Heart left ventricle (tissue), 16 donors: ENCODE measurements around the gene PLOD1. TPM values are rescaled to one million over a fixed set of nuclear protein-coding genes. Genes with fewer than 3 reads are reported as not detected.
"Not testable (repeated sequence)": the region's sequence is repeated elsewhere in the genome, so short reads cannot be mapped to it uniquely, and the experiment has no call there.

ENCODE experiments used
- ATAC-seq, 4 donors: fragments of 200-7000 bp; cut with Tn5 transposase; one replicate each; pipeline ENCODE4 v1.9.1; 2020 to 2022; ENCODE audit warnings: moderate library complexity in 4 of 4, mild to moderate bottlenecking in 3 of 4, moderate number of reproducible peaks in 1 of 4
- DNase-seq, 5 donors: peaks; one replicate each; pipeline ENCODE4 v3.0.0-alpha.2; 2020
- H3K27ac ChIP-seq, 12 donors: fragments of 200-600 bp; sonication (generic) in 4 of 12; one replicate each; pipeline versions ENCODE4 v1.5.0 to v1.8.0; 2016 to 2022; ENCODE audit warnings: mild to moderate bottlenecking in 2 of 12
- H3K27me3 ChIP-seq, 9 donors: fragments of 200-600 bp; sonication (generic) in 2 of 9; one replicate each; pipeline versions ENCODE4 v1.5.1 to v1.8.0; 2016 to 2022; ENCODE audit warnings: mild to moderate bottlenecking in 3 of 9
- H3K36me3 ChIP-seq, 9 donors: fragments of 200-600 bp; sonication (generic) in 2 of 9; one replicate each; pipeline versions ENCODE4 v1.5.0 to v1.8.0; 2018 to 2022; ENCODE audit warnings: mild to moderate bottlenecking in 2 of 9
- H3K4me1 ChIP-seq, 12 donors: fragments of 200-600 bp; sonication (generic) in 4 of 12; one replicate each; pipeline versions ENCODE4 v1.5.0 to v1.8.0; 2016 to 2022; ENCODE audit warnings: mild to moderate bottlenecking in 3 of 12
- H3K4me3 ChIP-seq, 12 donors: fragments of 200-600 bp; sonication (generic) in 4 of 12; one replicate each; pipeline versions ENCODE4 v1.5.0 to v1.8.0; 2017 to 2022; ENCODE audit warnings: mild to moderate bottlenecking in 9 of 12, moderate library complexity in 4 of 12
- H3K9me3 ChIP-seq, 12 donors: fragments of 200-600 bp; sonication (generic) in 4 of 12; one replicate each; pipeline versions ENCODE4 v1.5.0 to v1.8.0; 2016 to 2022; ENCODE audit warnings: mild to moderate bottlenecking in 1 of 12
- CTCF ChIP-seq, 12 donors: fragments of 200-600 bp; sonication (generic) in 4 of 12; IDR thresholded peaks; one replicate each; pipeline versions ENCODE4 v1.5.0 to v1.8.0; 2018 to 2022; ENCODE audit warnings: antibody characterized with exemption in 12 of 12, mild to moderate bottlenecking in 5 of 12
- POLR2A ChIP-seq, 2 donors: fragments of 450-650 bp; IDR thresholded peaks; one replicate each; pipeline ENCODE4 v1.6.1; 2017; ENCODE audit warnings: antibody characterized with exemption in 2 of 2, mild to moderate bottlenecking in 2 of 2, moderate library complexity in 2 of 2
- WGBS, 4 donors: extraction: QIAGEN DNeasy Blood & Tissue Kit in 2 of 4; methylation state at CpG; one replicate each; pipeline versions ENCODE4 v1.1.5 to v1.1.7; 2013 to 2018; 5-methylcytosine and 5-hydroxymethylcytosine counted together
- intact Hi-C, 10 donors: fragments of 100-400 bp; cut with DNase I; formaldehyde crosslinking; loops; one replicate each; pipeline versions ENCODE4 v1.11.1 to v1.14.2; 2022
- polyA plus RNA-seq, 2 donors: library from polyadenylated mRNA; stranded (reverse); fragments of 200-250 nt; gene quantifications; one replicate each; pipeline ENCODE4 v1.2.3, GENCODE V29; 2013
- total RNA-seq, 9 donors: library from RNA; depleted of rRNA in 2 of 9; stranded (reverse); fragments of >200 nt in 2 of 9; fragmentation: NEBNext Ultra II Directional in 3 of 9; extraction: Animal tissue kit (Norgen Biotek cat#: 25700) in 3 of 9; gene quantifications; one replicate each; pipeline versions ENCODE4 v1.1.0 to v1.2.4, GENCODE V29; 2016 to 2023
- donor health status: ischemic (EF 13 %, LVEDD 7.1; RV severe dilation, severe dysfunction).
- donor health status: healthy with polysubstance abuse.
- donor health status: DM: no; HTN: yes; CAD: no.
- donor health status: DM: no; HTN: no; CAD: no.
- donor health status: ischemic (EF 25% LVEDD 6.9; RV normal size, moderate dysfunction).
- donor health status: ischemic (EF 25% LVEDD 5.7; RV mildly dilated, moderate dysfunction).
- donor health status: healthy.
- donor health status: DM: yes; HTN: yes; CAD: no.
- donor health status: ischemic (EF 35%, LVEDD 5.7; RV mildly dilated, moderate dysfunction).
- donor health status: nonischemic (EF 11% LVEDD 7.7; RV severe dilation, severe dysfunction).
- donor health status: DM: yes; HTN: yes; CAD: no.
- donor health status: PGD.
- donor health status: ischemic (EF 29% LVEDD 5.4; RV normal size, mild dysfunction).
- donor health status: nonischemic (EF 23%, LVEDD 6.1; RV moderate dilation, normal function).

The PLOD1 gene
- total and polyA plus RNA-seq, 11 donors = 37.5 to 108 (median 50.1) TPM

- peak overlapping the region; percentile 91 to 99 (median 97) for H3K27ac ChIP-seq
- TF ChIP-seq POLR2A (IDR thresholded peaks at IDR 0.05) = no peak
- TF ChIP-seq CTCF (IDR thresholded peaks at IDR 0.05) = peak; percentile 51 to 99 (median 76)
- H3K36me3 ChIP-seq = no peaks in the 10 kb centered on the region
- no peaks in the 10 kb centered on the region for H3K9me3 ChIP-seq
- peak; percentile 82 to 91 (median 88) for ATAC-seq
- intact Hi-C loops = loop anchor here in 8 of 10 donors (2.0 to 5.0 kb wide), 8 partner anchors 27 to 125 kb away; partner anchors contain the start of genes MFN2 (in 4 of the 8) and PLOD1 (in 2 of the 8)
- DNase-seq = peak; percentile 90 to 94 (median 91)
- no peaks in the 10 kb centered on the region for H3K27me3 ChIP-seq
- H3K4me1 ChIP-seq = peaks cover 0 to 17% (median 0%) of the 10 kb centered on the region in 12 donors
- peak overlapping the region in 10 of 12 donors; percentile 59 to 76 (median 66) for H3K4me3 ChIP-seq
- 12 to 15% (median 14%) methylated on average over 19 of the region's 19 CpGs for WGBS, 4 donors
Observed at GRCh38 chr1:11907275-11908094, 27.0 kb upstream of the PLOD1 start.

- Histone ChIP-seq H3K36me3 (no peaks in the 10 kb centered on the region), H3K27ac (peak overlapping the region; percentile 91 to 99 (median 97)), H3K9me3 (no peaks in the 10 kb centered on the region), H3K27me3 (no peaks in the 10 kb centered on the region), H3K4me3 (peak overlapping the region; percentile 39 to 76 (median 65)), H3K4me1 (peaks cover 0 to 17% (median 0%) of the 10 kb centered on the region in 12 donors)
- peak; percentile 87 to 92 for TF ChIP-seq POLR2A (IDR thresholded peaks at IDR 0.05)
- TF ChIP-seq CTCF (IDR thresholded peaks at IDR 0.05) = no peak
- WGBS, 4 donors = 0% methylated on average over 19 to 24 of the region's 24 CpGs
- ATAC-seq (peak; percentile 64 to 86 (median 78)), DNase-seq (peak in 2 of 5 donors; percentile 66 to 67)
- intact Hi-C loops = loop anchor here in 7 of 10 donors (2.0 to 5.0 kb wide), 7 partner anchors 27 to 124 kb away; partner anchors contain the start of genes MFN2 (in 4 of the 7) and PLOD1 (in 2 of the 7)
Observed at GRCh38 chr1:11908095-11908675, 26.3 kb upstream of the PLOD1 start.

- Histone ChIP-seq H3K4me1 (peaks cover 0 to 17% (median 0%) of the 10 kb centered on the region in 12 donors), H3K27ac (peak overlapping the region in 2 of 12 donors; percentile 29 to 98)
- intact Hi-C loops = loop anchor here in 1 of 10 donors (10.0 kb wide), 1 partner anchor 64 kb away; no protein-coding TSS in a partner anchor
- not testable (repeated sequence) for H3K36me3 ChIP-seq, H3K4me3 ChIP-seq, H3K27me3 ChIP-seq, H3K9me3 ChIP-seq, DNase-seq, ATAC-seq
- 68 to 86% (median 79%) methylated on average over 6 of the region's 6 CpGs for WGBS, 4 donors
Observed at GRCh38 chr1:11910914-11911228, 23.6 kb upstream of the PLOD1 start.

- DNase-seq (no peak), ATAC-seq (no peak)
- intact Hi-C loops = loop anchor here in 1 of 10 donors (10.0 kb wide), 1 partner anchor 63 kb away; no protein-coding TSS in a partner anchor
- no peak overlapping the region for H3K27ac ChIP-seq
- H3K4me3 ChIP-seq = no peak overlapping the region
- peaks cover 0 to 17% (median 0%) of the 10 kb centered on the region in 12 donors for H3K4me1 ChIP-seq
- 89 to 96% (median 91%) methylated on average over 7 of the region's 7 CpGs for WGBS, 4 donors
- H3K27me3 ChIP-seq = no peaks in the 10 kb centered on the region
- H3K36me3 ChIP-seq = peaks cover 0 to 4% (median 0%) of the 10 kb centered on the region in 9 donors
- H3K9me3 ChIP-seq = no peaks in the 10 kb centered on the region
- TF ChIP-seq POLR2A (IDR thresholded peaks at IDR 0.05) (no peak), CTCF (IDR thresholded peaks at IDR 0.05) (no peak)
Observed at GRCh38 chr1:11912000-11912399, 22.5 kb upstream of the PLOD1 start.

GRCh38 chr1:11912482-11913216 lies 21.9 kb upstream of the PLOD1 start:
- intact Hi-C loops = loop anchor here in 1 of 10 donors (10.0 kb wide), 1 partner anchor 62 kb away; no protein-coding TSS in a partner anchor
- not testable (repeated sequence) for ATAC-seq, H3K36me3 ChIP-seq, H3K27me3 ChIP-seq, H3K27ac ChIP-seq, H3K9me3 ChIP-seq, H3K4me3 ChIP-seq, DNase-seq
- H3K4me1 ChIP-seq = peaks cover 0 to 12% (median 0%) of the 10 kb centered on the region in 12 donors
- WGBS, 4 donors = 82 to 89% (median 85%) methylated on average over 21 of the region's 21 CpGs
